Measurements from ENCODE around the gene SYS1.

The SYS1 gene

DNA sequence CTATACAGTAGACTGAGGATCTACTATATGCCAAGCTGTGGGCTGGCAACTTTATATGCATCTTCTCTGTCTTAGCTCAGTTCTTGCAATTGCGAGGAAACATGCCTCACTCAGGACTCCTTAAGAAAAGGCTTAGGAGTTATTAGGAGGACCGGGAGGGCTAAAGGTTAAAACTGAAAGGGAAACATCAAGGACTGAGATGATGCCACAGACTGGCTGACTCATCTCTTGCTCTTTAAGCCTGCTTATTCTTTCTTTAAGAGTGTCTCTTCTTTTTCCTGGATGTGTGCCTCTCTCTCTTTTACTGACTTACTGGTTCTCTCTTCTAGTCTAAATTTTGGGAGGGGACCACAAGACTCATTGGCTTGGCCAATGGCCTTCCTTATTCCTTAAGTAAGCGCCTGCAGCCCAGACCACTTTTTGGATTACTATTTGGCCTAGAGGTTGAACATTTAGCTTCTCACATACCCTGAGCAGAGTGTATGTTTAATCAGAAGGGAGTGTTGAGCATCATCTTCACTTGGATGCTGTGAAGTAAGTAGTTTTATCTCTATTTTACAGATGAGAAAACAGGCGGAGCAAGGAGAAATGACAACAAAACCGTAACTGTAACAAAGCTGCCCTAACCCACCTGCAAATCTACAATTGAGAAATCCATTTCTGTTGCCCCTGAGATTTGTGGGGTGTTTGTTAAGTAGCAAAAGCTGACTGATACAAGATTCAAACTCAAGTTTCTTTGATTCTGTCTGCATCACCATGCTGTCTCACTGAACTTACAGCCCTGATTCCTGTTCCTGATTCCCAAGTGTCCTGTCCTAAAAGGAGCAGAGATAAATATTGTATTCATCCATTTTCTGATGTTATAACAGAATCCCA is 7.5 kb upstream of the SYS1 start:
- DNase-seq (ENCODE audit: low spot score): no peak

GRCh38 chr20:45358282-45359068 is 4.5 kb upstream of the SYS1 start:
- DNase-seq (ENCODE audit: low spot score): no peak

- DNase-seq (ENCODE audit: low spot score): no peak
Observed at GRCh38 chr20:45359069-45359405, 3.9 kb upstream of the SYS1 start.

- DNase-seq (ENCODE audit: low spot score): no peak
Observed at GRCh38 chr20:45359406-45360148, 3.4 kb upstream of the SYS1 start.

DNA sequence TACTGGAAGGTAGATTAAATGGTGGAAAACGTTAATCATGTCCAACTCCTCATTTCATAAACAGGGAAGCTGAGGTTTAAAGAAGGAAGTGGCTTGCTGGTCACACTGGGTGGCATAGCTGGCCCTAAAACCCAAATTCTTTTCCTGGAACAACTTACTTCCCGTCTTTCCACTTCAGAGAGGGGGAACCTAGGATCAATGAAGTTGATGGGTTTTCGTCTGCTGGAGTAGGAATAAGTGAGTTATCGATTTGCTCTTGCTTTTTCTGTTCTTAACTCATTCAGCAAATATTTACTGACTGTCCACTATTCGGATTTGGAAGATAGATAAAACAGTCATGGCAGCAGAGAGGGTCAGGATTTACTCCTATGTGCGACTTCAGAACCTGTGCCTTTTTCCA is 1.2 kb upstream of the SYS1 start:
- DNase-seq (ENCODE audit: low spot score): no peak

- DNase-seq (ENCODE audit: low spot score): no peak
Observed at GRCh38 chr20:45363611-45364492, 896 bp downstream of the SYS1 start.

DNA sequence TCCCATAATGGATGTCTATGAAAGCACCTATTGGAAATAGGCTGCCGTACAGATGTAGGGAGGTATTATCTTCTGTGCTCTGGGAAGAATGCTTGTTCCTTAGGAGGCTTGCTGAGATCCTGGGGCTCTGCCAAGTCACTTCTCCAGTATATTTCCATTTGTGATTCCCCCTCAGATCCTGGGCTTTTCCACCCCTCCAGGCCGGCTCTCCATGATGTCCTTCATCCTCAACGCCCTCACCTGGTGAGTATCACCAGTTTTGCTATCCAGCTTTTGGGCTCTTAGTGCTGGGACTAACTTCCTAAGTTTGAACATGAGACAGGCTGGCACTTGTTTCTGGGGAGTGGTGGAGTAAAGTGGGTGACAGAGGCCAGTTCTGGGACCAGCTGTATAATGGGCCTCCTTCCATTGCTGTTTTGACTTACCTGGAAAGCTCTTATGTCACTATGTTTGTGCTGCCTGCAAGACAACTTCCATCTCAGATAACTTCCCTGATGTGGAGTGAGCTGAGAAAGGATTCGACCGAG is 2.6 kb downstream of the SYS1 start:
- DNase-seq (ENCODE audit: low spot score): no peak

DNA sequence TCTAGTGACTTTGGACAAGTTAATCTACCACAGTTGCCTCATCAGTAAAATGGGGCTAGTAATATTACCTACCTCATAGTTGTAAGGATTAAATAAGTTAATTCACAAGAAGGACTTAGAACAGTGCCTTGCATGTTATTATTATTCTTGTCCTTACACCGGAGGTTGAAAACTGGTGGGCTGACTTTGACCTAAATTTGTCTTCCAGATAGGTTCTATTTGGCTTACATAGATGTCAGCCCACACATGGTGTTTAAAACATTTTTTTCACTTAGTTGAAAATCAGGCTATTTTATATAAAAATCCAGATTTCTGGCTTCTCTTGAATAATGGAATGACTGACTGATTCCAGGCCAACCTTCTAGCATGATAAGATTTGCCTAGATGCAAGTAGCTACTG is 3.2 kb downstream of the SYS1 start:
- DNase-seq (ENCODE audit: low spot score): no peak

GRCh38 chr20:45366631-45367030 is 3.7 kb downstream of the SYS1 start:
- DNase-seq (ENCODE audit: low spot score): no peak

- DNase-seq (ENCODE audit: low spot score): no peak
Observed at GRCh38 chr20:45367126-45367525, 4.2 kb downstream of the SYS1 start.

DNA sequence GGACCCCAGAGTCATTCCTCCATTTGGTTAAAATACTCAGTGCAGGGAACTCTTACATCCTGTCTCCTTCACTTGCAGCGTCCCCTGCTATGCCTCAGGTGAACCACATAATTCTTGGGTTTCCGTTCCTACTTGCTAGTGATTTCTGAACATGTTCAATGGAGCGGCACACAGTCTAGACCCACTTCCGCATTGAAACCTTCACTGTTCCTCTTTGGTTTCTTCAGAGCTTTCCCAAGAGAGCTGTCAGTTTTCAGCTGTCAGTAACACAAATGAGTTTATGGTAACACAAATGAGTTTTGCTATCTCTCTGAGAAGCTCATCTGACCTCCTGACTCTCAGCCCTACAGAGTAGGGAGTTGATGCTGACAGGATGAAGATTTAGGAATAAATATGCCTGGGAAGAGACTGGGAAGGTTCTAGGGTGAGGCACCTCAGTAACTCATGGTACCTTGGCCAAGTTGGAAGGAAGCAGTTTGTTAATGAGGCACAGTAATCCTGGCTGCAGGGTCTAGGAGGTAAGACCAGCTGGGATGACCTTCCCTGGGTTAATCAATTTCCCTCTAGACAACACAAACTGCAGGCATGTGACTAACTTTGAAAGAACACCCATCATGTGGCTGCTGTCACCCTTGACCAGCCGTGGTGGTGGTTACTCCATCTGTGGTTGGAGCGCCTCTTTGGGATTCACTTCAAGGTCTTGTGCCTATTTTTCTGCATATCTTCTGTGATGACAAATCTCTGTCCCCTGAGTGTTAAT is 5.4 kb downstream of the SYS1 start:
- DNase-seq (ENCODE audit: low spot score): peak; percentile 59

GRCh38 chr20:45370571-45371160 is 7.7 kb downstream of the SYS1 start:
- no peak for DNase-seq (ENCODE audit: low spot score)

GRCh38 chr20:45372241-45372640 is 9.3 kb downstream of the SYS1 start:
- DNase-seq (ENCODE audit: low spot score): no peak

GRCh38 chr20:45372646-45373352 is 9.8 kb downstream of the SYS1 start:
- no peak for DNase-seq (ENCODE audit: low spot score)

- DNase-seq (ENCODE audit: low spot score): peak; percentile 90
Observed at GRCh38 chr20:45373353-45374100, 10.6 kb downstream of the SYS1 start.

GRCh38 chr20:45374101-45374467 is 11.1 kb downstream of the SYS1 start:
- no peak for DNase-seq (ENCODE audit: low spot score)

DNA sequence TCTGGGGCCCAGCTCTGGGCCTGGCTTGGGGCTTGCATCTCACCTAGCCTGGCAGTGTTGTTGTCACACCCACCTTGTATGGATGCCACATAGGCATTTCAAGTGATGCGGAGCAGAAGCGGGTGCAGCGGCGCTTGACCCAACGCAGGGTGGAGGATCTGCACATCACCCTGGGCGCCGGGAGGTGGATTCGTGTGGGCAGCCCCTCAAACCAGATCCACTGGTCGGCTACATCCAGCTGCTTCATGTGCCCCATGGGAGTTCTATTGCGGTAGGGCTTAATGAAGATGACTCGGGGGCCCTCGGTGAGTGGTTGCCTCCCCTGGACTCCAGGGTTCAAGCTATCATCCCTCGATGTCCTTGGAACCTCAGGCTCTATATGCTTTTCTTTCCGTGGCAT is 12.0 kb downstream of the SYS1 start:
- no peak for DNase-seq (ENCODE audit: low spot score)

- DNase-seq (ENCODE audit: low spot score): no peak
Observed at GRCh38 chr20:45377269-45377668, 14.3 kb downstream of the SYS1 start.

GRCh38 chr20:45378191-45378590 is 15.2 kb downstream of the SYS1 start, which contains the start of gene TP53TG5:
Gene TP53TG5 (minus strand): TSS chr20:45378325. CDS start chr20:45378236, 89 bp downstream.
- no peak for DNase-seq (ENCODE audit: low spot score)

Data from CD4-positive, alpha-beta T cell treated with Interleukin-6 at 100 ng/mL for 8 hours (primary cell).